DND-41 (cell line): Measurements from ENCODE around the gene SNRNP200.

Source experiments
- EZH2 ChIP-seq: IDR thresholded peaks from 3 replicates; pipeline ENCODE4 v1.6.1; 2012; ENCODE audit warnings: borderline replicate concordance, low read depth, mild to moderate bottlenecking, moderate library complexity, low read length, inconsistent platforms; ENCODE audit not compliant: severe bottlenecking
- TF ChIP-seq, protein P1 (sequence below): IDR thresholded peaks from 2 replicates; pipeline ENCODE4 v1.5.1; 2012; ENCODE audit warnings: borderline replicate concordance, low read length, moderate library complexity, mild to moderate bottlenecking; ENCODE audit not compliant: poor library complexity, severe bottlenecking; ENCODE audit errors: extremely low read depth

DNA sequence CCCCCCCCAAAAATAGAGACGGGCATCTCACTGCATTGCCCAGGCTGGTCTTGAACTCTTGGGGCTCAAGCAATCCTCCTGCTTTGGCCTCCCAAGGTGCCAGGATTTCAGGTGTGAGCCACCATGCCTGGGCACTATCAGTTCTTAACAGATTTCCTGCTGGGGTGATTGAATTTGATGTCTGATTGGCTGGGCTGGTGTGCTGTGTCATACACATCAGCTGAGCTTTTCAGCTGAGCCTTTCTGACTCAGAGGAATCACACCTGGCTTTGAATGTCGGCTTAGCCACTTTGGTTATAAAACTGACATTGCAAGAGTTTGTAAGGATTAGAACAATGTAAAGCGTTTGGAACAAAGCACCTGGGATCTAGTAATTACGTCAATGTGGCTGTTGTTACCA, 49.1 kb upstream of the SNRNP200 start:
- TF ChIP-seq, protein P1, sequence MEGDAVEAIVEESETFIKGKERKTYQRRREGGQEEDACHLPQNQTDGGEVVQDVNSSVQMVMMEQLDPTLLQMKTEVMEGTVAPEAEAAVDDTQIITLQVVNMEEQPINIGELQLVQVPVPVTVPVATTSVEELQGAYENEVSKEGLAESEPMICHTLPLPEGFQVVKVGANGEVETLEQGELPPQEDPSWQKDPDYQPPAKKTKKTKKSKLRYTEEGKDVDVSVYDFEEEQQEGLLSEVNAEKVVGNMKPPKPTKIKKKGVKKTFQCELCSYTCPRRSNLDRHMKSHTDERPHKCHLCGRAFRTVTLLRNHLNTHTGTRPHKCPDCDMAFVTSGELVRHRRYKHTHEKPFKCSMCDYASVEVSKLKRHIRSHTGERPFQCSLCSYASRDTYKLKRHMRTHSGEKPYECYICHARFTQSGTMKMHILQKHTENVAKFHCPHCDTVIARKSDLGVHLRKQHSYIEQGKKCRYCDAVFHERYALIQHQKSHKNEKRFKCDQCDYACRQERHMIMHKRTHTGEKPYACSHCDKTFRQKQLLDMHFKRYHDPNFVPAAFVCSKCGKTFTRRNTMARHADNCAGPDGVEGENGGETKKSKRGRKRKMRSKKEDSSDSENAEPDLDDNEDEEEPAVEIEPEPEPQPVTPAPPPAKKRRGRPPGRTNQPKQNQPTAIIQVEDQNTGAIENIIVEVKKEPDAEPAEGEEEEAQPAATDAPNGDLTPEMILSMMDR = no peak
- TF ChIP-seq EZH2 = no peak
